ENCODE measurements around the gene CDK2AP2. TPM values are rescaled to one million over a fixed set of nuclear protein-coding genes. Genes with fewer than 3 reads are reported as not detected.

Gene CDK2AP2
- polyA plus RNA-seq, 2 of the 4 experiments (the other 2 are of a cell fraction): 36.6 to 53.1 TPM

DNA sequence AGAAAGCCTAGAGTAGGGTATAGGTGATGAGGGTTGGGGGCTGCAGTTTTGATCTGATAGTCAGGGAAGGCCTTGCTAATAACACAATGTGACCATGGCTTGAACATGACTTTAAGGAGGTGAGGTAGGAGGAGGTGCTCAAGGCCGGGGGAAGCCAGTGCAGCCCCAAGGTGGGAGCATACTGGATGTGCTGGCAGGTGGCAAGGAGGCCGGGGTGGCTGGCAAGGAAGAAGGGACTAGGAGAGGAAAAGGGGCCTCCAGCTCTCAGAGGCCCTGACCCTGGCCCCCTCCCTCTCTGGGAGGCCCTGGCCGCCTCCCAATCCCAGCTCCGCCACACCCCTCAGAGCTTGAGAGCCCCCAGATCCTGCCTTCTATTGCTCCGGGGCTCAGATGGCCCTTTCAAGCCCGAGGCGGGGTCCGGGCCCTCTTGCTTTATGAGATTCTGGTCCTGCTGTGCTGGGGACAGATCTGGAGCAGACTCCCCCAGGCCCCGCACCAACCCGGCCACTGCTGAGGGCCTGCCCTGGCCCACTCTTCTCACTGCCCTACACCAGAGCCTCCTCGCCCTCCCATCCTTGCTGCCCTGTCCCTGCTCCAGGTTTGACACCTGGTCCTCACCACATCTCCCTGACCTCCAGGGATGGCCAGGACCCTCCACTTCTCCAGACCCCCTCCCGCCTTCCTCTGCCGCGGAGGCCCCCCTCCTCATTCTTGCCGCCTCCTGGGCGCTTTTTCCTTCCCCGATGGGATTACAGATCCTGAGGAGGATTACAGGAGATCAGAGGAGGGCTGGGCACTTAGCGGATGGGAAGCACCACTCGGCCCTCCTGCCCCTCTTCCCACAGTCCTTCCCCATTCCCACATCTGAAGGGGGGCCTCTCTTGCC is 4.6 kb downstream of the CDK2AP2 start:
- ATAC-seq (no peak), FAIRE-seq (no peak), DNase-seq (ENCODE audit: low read depth in 1 of 2, low spot score in 1 of 2) (no peak)
- CTCF ChIA-PET: interaction anchor here (1.5 to 1.6 kb wide), 2 partner anchors 109 to 120 kb away, joined by 3 read pairs; no protein-coding TSS in a partner anchor
- peak overlapping the region; percentile 87 to 97 for H3K27ac ChIP-seq
- H3K4me3 ChIP-seq: peak overlapping the region; percentile 76
- TF ChIP-seq ESRRA (IDR thresholded peaks at IDR 0.05; ENCODE audit: borderline replicate concordance, low read length) (no peak), REST (IDR thresholded peaks at IDR 0.05) (no peak), NR3C1 (IDR thresholded peaks at IDR 0.05) (no peak), RFX5 (IDR thresholded peaks at IDR 0.05) (no peak), HEYL (CRISPR knock-in tag; IDR thresholded peaks at IDR 0.05) (no peak), CHD4 (IDR thresholded peaks at IDR 0.05; ENCODE audit: borderline replicate concordance) (no peak), MYC (IDR thresholded peaks at IDR 0.05; ENCODE audit: borderline replicate concordance, low read length) (no peak), MAX (IDR thresholded peaks at IDR 0.05) (no peak), SREBF2 (IDR thresholded peaks at IDR 0.05) (no peak), GATA3 (IDR thresholded peaks at IDR 0.05; ENCODE audit: borderline replicate concordance) (no peak), TFCP2L1 (CRISPR knock-in tag; IDR thresholded peaks at IDR 0.05) (no peak), FOSB (CRISPR knock-in tag; IDR thresholded peaks at IDR 0.05) (no peak), SMC3 (IDR thresholded peaks at IDR 0.05) (no peak), CBX2 (IDR thresholded peaks at IDR 0.05; ENCODE audit: borderline replicate concordance, low read depth) (no peak), KDM5A (IDR thresholded peaks at IDR 0.05) (no peak)
- TF ChIP-seq, protein P1, sequence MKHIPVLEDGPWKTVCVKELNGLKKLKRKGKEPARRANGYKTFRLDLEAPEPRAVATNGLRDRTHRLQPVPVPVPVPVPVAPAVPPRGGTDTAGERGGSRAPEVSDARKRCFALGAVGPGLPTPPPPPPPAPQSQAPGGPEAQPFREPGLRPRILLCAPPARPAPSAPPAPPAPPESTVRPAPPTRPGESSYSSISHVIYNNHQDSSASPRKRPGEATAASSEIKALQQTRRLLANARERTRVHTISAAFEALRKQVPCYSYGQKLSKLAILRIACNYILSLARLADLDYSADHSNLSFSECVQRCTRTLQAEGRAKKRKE (CRISPR knock-in tag; IDR thresholded peaks at IDR 0.05; ENCODE audit: low read depth): no peak
- no peaks in the 10 kb centered on the region for H3K9me3 ChIP-seq
- peaks cover 29% of the 10 kb centered on the region for H3K4me1 ChIP-seq
- POLR2A ChIA-PET: no interaction called here
- WGBS (ENCODE audit: missing lambda C conversion rate): 90% methylated on average over 19 of the region's 19 CpGs
- peak overlapping the region; percentile 85 for H3K4me2 ChIP-seq

- Histone ChIP-seq H3K4me3 (no peak overlapping the region), H3K9me3 (no peaks in the 10 kb centered on the region), H3K4me1 (peaks cover 29% of the 10 kb centered on the region), H3K4me2 (no peak overlapping the region), H3K27ac (no peak overlapping the region)
- no peak for ATAC-seq
- FAIRE-seq: no peak
- WGBS (ENCODE audit: missing lambda C conversion rate): 95% methylated on average over 15 of the region's 18 CpGs
- no peak for DNase-seq (ENCODE audit: low read depth in 1 of 2, low spot score in 1 of 2)
- ChIA-PET CTCF (interaction anchor here (0.7 to 1.6 kb wide), 3 partner anchors 33 to 120 kb away, joined by 3 to 4 read pairs (median 3); partner anchors contain the start of gene TMEM134), POLR2A (no interaction called here)
- TF ChIP-seq NFE2L2 (conservative IDR thresholded peaks at IDR 0.05; ENCODE audit: low read length) (no peak), JUN (IDR thresholded peaks at IDR 0.05) (no peak), EHMT2 (IDR thresholded peaks at IDR 0.05; ENCODE audit: low read depth) (no peak), BCL3 (IDR thresholded peaks at IDR 0.05) (no peak), CHD4 (IDR thresholded peaks at IDR 0.05; ENCODE audit: borderline replicate concordance) (no peak), MAZ (IDR thresholded peaks at IDR 0.05; ENCODE audit: borderline replicate concordance, low read depth, low read length) (no peak), SMC3 (IDR thresholded peaks at IDR 0.05) (no peak), HEYL (CRISPR knock-in tag; IDR thresholded peaks at IDR 0.05) (no peak), RAD21 (conservative IDR thresholded peaks at IDR 0.05 in 1 of 2, IDR thresholded peaks at IDR 0.05 in 1 of 2) (no peak)
- TF ChIP-seq, protein P2, sequence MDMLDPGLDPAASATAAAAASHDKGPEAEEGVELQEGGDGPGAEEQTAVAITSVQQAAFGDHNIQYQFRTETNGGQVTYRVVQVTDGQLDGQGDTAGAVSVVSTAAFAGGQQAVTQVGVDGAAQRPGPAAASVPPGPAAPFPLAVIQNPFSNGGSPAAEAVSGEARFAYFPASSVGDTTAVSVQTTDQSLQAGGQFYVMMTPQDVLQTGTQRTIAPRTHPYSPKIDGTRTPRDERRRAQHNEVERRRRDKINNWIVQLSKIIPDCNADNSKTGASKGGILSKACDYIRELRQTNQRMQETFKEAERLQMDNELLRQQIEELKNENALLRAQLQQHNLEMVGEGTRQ (IDR thresholded peaks at IDR 0.05): no peak
- TF ChIP-seq, protein P3, sequence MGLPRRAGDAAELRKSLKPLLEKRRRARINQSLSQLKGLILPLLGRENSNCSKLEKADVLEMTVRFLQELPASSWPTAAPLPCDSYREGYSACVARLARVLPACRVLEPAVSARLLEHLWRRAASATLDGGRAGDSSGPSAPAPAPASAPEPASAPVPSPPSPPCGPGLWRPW (IDR thresholded peaks at IDR 0.05): no peak
These were observed 5.5 kb downstream of the CDK2AP2 start for GRCh38 chr11:67502328-67502979.
